ENCODE data around the gene CNTNAP2.

Gene CNTNAP2

GRCh38 chr7:146443102-146443501 is 326.5 kb downstream of the CNTNAP2 start:
- TF ChIP-seq CTCF (conservative IDR thresholded peaks at IDR 0.05; ENCODE audit: low read depth, low read length), result no peak
- H3K27ac ChIP-seq, result no peak overlapping the region
- no peaks in the 10 kb centered on the region for H3K36me3 ChIP-seq (ENCODE audit: insufficient read depth)
- no peak overlapping the region for H3K9ac ChIP-seq
- no peaks in the 10 kb centered on the region for H3K79me2 ChIP-seq (ENCODE audit: insufficient read depth, low read depth)
- no peak overlapping the region for H3K4me2 ChIP-seq
- no peak overlapping the region for H2AFZ ChIP-seq (ENCODE audit: low read depth)
- no peak overlapping the region for H3K4me3 ChIP-seq (IDR thresholded peaks at IDR 0.05; ENCODE audit: insufficient read depth, low read depth, low read length)
- H4K20me1 ChIP-seq (ENCODE audit: insufficient read depth), result no peaks in the 10 kb centered on the region
- no peaks in the 10 kb centered on the region for H3K4me1 ChIP-seq (ENCODE audit: low read depth, poor library complexity, severe bottlenecking)
- no peaks in the 10 kb centered on the region for H3K27me3 ChIP-seq (ENCODE audit: insufficient read depth, low read depth)

DNA sequence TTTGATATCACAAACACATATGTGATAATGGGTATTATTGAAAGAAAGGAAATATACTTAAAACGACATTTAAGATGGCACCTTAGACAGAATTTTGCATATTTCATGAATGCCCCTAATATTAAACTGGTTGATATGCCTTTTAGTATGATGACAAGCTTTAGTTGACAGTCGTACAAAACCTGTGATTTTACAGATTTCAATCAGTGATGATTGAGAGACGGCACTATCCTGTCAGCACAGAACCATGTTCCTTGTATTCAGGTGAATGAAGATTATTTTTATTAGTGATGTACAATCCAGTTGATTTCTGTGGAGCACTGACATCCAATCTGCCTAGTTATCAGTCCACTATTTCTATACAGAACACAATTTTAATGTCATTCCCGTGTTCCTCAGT is 333.0 kb downstream of the CNTNAP2 start:
- Histone ChIP-seq H3K4me1 (ENCODE audit: low read depth, poor library complexity, severe bottlenecking) (no peaks in the 10 kb centered on the region), H3K9ac (no peak overlapping the region), H4K20me1 (ENCODE audit: insufficient read depth) (no peaks in the 10 kb centered on the region), H3K27ac (no peak overlapping the region), H3K4me3 (IDR thresholded peaks at IDR 0.05; ENCODE audit: insufficient read depth, low read depth, low read length) (no peak overlapping the region), H3K79me2 (ENCODE audit: insufficient read depth, low read depth) (no peaks in the 10 kb centered on the region), H3K4me2 (no peak overlapping the region), H2AFZ (ENCODE audit: low read depth) (no peak overlapping the region), H3K36me3 (ENCODE audit: insufficient read depth) (no peaks in the 10 kb centered on the region), H3K27me3 (ENCODE audit: insufficient read depth, low read depth) (no peaks in the 10 kb centered on the region)
- no peak for TF ChIP-seq CTCF (conservative IDR thresholded peaks at IDR 0.05; ENCODE audit: low read depth, low read length)

DNA sequence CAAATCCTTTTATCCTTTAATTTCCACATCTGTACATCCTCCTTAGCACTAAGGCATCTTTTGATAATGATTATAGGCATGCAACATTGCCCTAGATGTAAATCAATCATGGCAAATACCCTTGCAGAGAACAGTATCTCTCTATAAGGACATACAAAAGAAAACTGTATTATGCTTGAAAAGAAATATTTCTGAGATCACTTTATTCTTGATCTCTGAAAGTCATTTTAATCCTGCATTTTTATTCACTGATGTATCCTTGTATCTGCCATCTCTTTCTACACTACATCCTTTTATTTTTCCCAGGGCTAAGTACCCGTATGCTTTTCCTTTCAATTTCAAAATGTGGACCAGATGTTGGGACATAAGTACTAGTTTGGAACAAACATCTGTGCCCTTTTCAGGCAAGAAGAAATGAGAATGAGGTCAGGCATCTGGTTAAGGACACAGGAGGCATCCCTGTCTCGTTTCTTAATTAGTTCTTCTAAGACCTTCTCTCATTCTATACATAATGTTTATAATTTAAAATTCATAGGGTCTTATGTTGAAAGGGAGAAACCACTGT is 338.6 kb downstream of the CNTNAP2 start:
- TF ChIP-seq CTCF (conservative IDR thresholded peaks at IDR 0.05; ENCODE audit: low read depth, low read length), result no peak
- H3K4me2 ChIP-seq, result no peak overlapping the region
- no peak overlapping the region for H3K9ac ChIP-seq
- no peak overlapping the region for H3K27ac ChIP-seq
- H3K27me3 ChIP-seq (ENCODE audit: insufficient read depth, low read depth), result no peaks in the 10 kb centered on the region
- no peaks in the 10 kb centered on the region for H3K79me2 ChIP-seq (ENCODE audit: insufficient read depth, low read depth)
- H3K4me1 ChIP-seq (ENCODE audit: low read depth, poor library complexity, severe bottlenecking), result no peaks in the 10 kb centered on the region
- H3K36me3 ChIP-seq (ENCODE audit: insufficient read depth), result no peaks in the 10 kb centered on the region
- H4K20me1 ChIP-seq (ENCODE audit: insufficient read depth), result no peaks in the 10 kb centered on the region
- H3K4me3 ChIP-seq (IDR thresholded peaks at IDR 0.05; ENCODE audit: insufficient read depth, low read depth, low read length), result no peak overlapping the region
- H2AFZ ChIP-seq (ENCODE audit: low read depth), result no peak overlapping the region

DNA sequence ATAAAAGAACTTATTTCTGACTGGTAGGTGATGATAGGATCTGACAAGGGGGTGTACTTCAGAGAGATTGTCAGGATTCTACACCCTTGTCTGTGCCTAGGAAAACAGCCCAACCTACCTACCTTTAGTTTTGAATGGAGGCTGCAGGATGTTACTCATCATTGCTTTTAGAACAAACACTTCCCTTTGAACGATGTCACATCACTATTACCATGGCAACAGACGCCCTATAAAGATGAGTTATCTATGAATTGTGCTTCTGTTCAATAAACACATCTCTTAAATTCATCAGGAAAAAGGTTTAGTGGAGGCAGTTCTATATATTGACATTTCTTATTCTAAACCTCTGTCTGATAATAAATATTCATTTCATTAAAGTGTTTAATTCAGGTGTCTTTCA is 362.4 kb downstream of the CNTNAP2 start:
- Histone ChIP-seq H3K27ac (no peak overlapping the region), H3K4me1 (ENCODE audit: low read depth, poor library complexity, severe bottlenecking) (no peaks in the 10 kb centered on the region), H3K4me2 (no peak overlapping the region), H4K20me1 (ENCODE audit: insufficient read depth) (no peaks in the 10 kb centered on the region), H3K36me3 (ENCODE audit: insufficient read depth) (no peaks in the 10 kb centered on the region), H3K79me2 (ENCODE audit: insufficient read depth, low read depth) (no peaks in the 10 kb centered on the region), H3K27me3 (ENCODE audit: insufficient read depth, low read depth) (no peaks in the 10 kb centered on the region), H3K9ac (no peak overlapping the region), H3K4me3 (IDR thresholded peaks at IDR 0.05; ENCODE audit: insufficient read depth, low read depth, low read length) (no peak overlapping the region), H2AFZ (ENCODE audit: low read depth) (no peak overlapping the region)
- TF ChIP-seq CTCF (conservative IDR thresholded peaks at IDR 0.05; ENCODE audit: low read depth, low read length), result no peak

All from KMS-11 (cell line).